Measurements from ENCODE around the gene EPHB4. TPM values are rescaled to one million over a fixed set of nuclear protein-coding genes. Genes with fewer than 3 reads are reported as not detected.

EPHB4 gene
- total RNA-seq (2014; rRNA removed; shearing (Covaris generic)): 86.6 and 107 TPM in 2 replicates

DNA sequence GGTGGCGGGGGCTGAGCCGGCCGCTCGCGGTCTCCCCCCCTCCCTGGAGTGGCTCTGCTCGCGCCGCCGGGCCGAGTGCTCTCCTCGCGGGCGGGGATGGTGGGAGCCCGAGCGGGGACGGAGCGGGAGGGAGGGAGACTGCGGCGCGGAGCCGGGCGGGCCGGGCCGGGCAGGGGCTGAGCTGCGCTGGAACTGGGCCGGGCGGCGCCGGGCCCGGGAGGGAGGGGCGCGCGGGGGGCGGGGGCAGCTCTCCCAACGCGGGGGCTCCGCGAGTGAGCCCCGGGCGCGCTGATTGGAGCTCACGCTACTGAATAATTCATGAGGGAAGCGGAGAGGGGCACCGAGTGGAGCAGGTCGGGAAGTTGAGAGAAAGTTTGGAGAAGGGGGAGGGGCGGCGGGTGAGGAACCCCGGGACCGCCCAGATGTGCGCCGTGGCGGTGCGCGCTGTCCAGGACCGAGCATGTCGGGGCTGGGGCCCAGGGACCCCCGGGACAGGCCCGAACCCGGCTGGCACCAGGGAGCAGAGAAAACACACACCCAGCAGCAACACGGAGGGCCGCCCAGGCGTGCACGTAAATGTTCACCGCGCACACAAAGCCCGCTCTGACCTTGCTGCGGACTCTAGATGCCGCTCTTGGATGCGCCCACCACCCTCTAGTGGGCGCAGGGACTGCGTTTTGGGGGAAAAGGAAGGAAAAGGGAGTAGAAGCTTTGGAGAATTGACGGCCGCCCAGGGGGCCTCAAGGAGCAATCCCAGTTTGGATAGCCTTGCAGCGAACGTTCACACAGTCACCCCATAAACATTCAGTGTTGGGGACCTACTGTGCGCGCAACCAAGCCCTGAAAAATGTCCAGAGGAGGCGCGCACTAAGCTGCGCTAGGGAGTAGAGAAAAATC lies at the start of gene EPHB4:
EPHB4 (minus strand) TSS at position 194 of the 897 bp plus-strand sequence. CDS start 493 bp downstream, outside the sequence.
- in situ Hi-C loops (cut with HindIII; ENCODE audit: low sequenced_read_pairs): no loop called here
- peak; percentile 48 for DNase-seq (ENCODE audit: low spot score)

DNA sequence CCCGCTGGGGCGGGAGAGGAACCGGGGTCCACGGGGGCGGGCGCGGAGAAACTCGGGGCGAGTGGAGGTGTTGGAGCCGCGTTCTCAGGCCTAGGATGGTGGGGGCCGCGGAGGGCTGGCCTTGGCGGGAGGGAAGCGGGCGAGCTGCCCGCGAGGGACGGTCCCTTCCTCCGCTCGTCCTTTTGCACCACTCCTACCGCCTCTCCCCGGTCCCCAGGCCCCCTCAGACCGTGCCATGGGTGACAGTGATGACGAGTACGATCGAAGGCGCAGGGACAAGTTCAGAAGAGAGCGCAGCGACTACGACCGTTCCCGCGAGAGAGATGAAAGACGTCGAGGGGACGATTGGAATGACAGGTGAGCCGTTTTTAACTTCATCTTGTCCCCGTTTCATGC lies 48.0 kb upstream of the EPHB4 start:
- DNase-seq (ENCODE audit: low spot score): no peak
- in situ Hi-C loops (cut with HindIII; ENCODE audit: low sequenced_read_pairs): no loop called here

DNA sequence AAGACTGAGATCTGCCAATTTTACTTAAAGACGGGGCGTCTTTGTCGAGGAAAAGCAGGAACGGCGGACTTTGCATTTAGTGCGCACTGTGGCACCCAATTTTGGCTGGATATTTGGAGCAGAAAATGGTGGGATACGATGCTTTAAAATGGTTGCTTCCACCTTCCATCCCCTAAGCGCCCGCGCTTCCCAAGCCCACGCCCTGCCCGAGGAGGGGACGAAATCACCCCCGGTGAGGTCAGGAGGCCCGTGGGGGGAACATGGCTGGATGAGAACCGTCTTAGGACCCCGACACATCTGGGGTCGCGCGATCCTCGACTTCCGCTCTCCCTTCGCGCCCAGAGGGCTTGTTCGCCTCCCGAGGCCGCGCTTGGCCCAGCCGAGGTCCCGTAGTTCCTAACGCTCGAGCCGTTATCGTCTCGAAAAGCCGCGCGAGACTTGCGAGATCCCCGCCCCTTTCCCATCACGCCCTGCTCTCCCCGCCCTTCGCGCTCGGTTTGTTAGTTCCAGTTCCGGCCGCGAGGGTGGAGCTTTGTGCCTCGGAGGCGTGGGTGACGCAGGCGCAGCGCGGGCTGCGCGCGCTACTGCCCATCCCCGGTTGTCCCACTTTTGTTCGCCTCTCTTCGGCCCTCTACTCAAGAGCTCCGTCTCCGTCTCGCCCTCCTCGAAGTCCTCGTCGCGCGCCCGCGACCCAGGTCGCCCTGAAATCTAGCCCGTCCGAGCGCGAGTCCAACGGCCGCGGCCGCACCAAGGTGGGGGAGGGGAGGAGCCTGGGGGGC lies 47.4 kb upstream of the EPHB4 start, which contains the start of gene SRRT:
SRRT (plus strand) TSS at position 527 of the 779 bp plus-strand sequence. CDS start 488 bp downstream, outside the sequence.
- DNase-seq (ENCODE audit: low spot score): peak; percentile 98
- in situ Hi-C loops (cut with HindIII; ENCODE audit: low sequenced_read_pairs): no loop called here

DNA sequence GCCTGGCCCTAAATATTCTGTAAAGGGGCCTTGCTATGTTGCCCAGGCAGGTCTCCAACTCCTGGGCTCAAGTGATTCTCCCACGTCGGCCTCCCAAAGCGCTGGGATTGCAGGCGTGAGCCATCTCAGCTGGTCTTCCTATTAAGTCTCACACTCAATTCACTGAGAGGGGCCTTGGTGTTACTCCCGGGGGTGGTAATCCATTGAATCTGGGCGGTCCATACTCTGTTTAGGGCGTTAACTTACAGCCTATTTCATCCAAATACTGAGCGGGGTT lies 46.9 kb upstream of the EPHB4 start:
- no peak for DNase-seq (ENCODE audit: low spot score)
- in situ Hi-C loops (cut with HindIII; ENCODE audit: low sequenced_read_pairs): no loop called here

DNA sequence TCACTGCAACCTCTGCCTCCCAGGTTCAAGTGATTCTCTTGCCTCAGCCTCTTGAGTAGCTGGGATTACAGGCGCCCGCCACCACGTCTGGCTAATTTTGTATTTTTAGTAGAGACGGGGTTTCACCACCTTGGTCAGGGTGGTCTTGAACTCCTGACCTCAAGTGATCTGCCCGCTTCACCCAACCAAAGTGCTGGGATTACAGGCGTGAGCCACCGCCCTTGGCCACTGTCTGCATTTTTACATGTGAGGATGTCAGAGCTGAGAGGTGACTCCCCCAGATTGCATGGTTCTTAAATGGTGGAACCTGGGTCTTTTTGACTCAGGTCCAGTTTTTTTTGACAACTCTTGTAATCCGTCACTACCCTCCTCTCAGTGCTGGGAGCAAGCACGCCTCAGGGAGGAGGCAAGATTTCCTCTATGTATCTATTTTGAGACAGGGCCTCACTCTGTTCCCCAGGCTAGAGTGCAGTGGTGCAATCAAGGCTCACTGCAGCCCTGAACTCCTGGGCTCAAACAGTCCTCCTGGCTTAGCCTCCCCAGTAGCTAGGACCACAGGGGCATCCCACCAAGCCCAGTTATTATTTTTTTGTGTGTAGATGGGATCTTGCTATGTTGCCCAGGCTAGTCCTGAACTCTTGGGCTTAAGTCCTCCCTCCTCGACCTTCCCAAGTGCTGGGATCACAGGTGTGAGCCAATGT lies 46.4 kb upstream of the EPHB4 start:
- no peak for DNase-seq (ENCODE audit: low spot score)
- in situ Hi-C loops (cut with HindIII; ENCODE audit: low sequenced_read_pairs): no loop called here

DNA sequence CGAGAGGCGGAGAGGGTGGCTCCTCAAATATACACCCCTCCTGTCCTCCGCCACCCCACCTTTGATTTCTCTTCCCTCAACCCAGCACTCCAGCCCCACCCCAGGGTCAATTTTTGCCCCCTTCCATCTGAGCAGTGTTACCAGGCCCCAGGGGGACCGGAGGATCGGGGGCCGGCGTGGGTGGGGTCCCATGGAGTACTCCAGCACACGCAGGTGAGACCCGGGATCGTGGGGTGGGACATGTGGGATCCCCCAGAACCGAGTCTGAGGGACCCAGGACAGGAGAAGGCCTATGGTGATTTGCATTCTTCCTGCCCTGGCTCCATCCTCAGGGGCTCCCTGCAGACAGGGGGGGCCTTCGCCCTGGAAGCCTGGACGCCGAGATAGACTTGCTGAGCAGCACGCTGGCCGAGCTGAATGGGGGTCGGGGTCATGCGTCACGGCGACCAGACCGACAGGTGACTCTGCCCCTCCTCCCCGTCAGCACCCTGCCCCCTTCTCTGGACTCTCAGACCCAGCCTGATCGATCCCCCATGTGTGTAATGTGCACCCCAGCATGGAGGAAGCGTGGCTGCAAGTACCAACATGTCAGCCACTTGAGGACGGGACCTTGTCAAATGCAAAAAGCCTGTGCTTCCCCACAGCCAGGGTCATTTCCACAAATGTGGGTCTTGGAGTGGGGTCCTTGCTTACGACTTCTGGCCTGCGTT lies 40.6 kb upstream of the EPHB4 start:
- DNase-seq (ENCODE audit: low spot score): no peak
- in situ Hi-C loops (cut with HindIII; ENCODE audit: low sequenced_read_pairs): no loop called here

DNA sequence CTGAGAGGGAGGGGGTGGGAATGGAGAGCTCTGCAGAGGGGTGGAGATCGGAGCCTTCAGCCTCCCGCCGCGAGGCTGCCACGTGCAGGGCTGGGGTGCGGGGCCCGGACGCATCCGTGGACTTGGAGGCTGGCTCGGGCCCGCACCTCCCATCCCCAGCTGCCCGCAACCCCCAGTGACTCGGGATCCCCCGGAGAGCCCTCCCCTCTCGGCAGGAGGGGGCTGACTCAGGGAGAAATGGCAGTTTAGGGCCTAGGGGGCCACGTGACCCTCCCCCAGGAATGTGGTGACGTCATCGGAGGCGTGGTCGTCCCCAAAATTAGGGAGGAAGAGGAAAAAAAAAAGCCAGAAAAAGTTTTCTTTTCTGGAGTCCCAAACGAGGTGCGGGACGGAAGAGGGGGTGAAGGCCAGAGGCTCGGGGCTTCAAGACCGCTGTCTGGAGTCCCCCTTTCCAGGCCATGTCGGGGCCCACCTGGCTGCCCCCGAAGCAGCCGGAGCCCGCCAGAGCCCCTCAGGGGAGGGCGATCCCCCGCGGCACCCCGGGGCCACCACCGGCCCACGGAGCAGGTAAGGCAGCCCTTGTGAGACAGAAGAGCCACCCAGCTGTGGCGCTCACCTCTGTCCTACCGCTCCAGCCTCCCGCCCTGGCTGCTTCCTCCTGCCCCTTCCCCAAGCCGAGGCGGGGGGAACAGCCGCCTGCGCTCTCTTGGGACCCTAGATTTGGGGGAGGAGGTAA lies 39.9 kb upstream of the EPHB4 start, which contains the start of gene TRIP6:
TRIP6 (plus strand) TSS at position 348 of the 736 bp plus-strand sequence; CDS start at position 459, 111 bp downstream.
- in situ Hi-C loops (cut with HindIII; ENCODE audit: low sequenced_read_pairs): no loop called here
- peak; percentile 65 for DNase-seq (ENCODE audit: low spot score)

DNA sequence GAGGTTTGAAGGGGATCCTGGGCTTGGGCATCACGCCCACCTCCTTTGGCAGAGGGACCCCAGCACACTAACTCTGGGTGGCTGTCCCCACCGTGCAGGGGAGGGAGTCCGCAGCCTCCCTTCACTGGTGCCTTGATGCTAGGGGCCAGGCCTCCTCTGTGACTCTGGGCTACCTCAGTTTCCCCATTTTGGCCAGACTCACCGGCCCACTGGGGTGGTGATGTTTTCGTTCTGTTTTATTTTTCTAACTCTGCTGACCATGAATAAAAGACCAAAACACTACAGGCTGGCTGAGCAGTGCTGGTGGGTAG lies 39.4 kb upstream of the EPHB4 start:
- no peak for DNase-seq (ENCODE audit: low spot score)
- in situ Hi-C loops (cut with HindIII; ENCODE audit: low sequenced_read_pairs): no loop called here

DNA sequence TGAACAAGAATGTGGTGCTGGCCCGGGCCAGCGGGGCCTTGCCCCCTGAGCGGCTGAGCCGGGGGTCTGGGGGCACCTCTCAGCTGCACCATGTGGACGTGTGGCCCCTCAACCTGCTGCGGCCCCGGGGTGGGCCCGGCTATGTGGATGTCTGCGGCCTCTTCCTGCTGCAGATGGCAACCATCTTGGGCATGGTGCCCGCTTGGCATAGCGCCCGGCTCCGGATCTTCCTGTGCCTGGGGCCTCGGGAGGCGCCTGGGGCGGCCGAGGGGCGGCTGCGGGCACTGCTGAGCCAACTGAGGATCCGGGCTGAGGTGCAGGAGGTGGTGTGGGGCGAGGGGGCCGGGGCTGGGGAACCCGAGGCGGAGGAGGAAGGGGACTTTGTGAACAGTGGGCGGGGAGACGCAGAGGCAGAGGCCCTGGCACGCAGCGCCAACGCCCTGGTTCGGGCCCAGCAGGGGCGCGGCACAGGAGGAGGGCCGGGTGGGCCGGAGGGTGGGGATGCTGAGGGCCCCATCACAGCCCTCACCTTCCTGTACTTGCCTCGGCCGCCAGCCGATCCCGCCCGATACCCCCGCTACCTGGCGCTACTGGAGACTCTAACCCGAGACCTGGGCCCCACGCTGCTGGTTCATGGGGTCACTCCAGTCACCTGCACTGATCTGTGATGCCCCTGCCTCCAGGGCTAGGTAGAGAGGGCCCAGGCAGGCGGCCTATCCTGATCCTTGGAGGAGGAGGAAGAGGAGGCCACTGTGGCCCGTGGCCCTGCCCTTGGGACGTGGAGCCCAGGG lies 38.8 kb upstream of the EPHB4 start:
- in situ Hi-C loops (cut with HindIII; ENCODE audit: low sequenced_read_pairs): no loop called here
- DNase-seq (ENCODE audit: low spot score): peak; percentile 85

DNA sequence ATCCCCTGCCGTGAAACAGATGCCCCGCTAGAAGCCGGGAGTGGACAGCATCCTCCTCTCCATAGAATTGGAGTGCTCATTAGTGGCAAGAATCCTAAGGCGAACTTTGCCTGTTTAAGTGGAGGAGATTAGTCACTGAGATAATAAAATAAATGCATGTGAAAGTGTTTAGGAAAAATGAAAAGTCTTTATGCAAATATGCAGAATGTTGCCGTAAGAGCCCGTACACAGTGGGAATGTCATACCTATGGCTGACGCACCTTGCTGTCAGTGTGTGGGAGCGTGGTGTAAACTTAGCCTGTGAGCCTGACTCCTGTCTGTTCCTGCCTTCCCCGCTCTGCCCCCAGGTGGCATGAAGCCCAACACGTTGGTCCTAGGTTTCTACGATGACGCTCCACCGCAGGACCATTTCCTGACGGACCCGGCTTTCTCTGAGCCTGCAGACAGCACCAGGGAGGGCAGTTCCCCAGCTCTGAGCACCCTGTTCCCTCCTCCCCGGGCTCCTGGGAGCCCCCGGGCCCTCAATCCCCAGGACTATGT lies 38.1 kb upstream of the EPHB4 start:
- DNase-seq (ENCODE audit: low spot score): peak; percentile 75
- in situ Hi-C loops (cut with HindIII; ENCODE audit: low sequenced_read_pairs): no loop called here

DNA sequence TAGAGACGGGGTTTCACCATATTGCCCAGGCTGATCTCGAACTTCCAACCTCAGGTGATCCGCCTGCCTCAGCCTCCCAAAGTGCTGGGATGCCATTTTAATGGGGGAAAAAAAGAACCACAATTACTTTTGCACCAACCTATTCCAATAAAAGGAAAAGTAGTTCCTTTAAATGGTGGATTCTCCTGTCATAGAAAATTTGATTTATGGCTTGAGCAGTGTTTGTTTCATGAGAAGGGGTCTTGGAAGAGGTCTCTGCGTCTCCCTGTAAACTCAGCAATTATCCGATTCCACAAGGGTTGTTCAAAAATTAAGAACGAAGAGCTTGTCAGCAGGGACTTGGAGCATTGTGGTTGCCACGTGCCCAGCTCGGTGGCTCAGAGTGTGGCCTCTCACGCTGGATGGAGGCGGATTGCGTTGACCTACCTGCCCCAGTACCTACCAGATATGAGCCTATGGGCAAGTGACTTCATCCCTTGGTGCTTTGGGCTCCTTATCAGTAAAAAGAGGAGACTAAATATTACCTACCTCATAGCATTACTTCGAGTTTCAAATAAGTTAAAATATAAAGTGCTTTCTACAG lies 37.0 kb upstream of the EPHB4 start:
- no peak for DNase-seq (ENCODE audit: low spot score)
- in situ Hi-C loops (cut with HindIII; ENCODE audit: low sequenced_read_pairs): no loop called here

DNA sequence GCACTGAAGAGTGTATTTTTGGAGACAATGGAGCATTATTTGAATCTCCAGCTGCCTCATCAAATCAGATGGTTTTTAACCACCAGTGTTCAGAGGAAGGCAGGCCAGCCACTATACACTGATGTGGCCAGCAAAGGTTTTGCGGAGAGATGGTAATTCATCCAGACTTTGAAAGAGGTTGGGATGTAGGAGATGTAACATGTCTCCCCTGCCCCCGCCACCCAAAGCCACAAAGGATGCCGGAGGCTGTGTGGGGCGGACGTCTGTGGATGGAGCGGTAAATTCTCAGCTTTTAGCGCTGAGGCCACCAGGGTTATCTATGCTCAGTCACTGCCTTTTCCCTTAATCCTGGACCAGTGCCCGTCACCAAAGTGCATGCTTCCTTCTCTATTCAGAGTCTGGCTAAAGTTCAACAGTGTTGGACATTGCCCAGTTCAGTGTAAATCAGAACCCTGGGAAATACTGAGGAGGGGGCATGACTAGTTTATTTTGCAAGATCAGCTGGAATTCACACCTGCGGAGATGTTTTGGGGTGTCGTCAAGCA lies 36.2 kb upstream of the EPHB4 start:
- no peak for DNase-seq (ENCODE audit: low spot score)
- in situ Hi-C loops (cut with HindIII; ENCODE audit: low sequenced_read_pairs): no loop called here

DNA sequence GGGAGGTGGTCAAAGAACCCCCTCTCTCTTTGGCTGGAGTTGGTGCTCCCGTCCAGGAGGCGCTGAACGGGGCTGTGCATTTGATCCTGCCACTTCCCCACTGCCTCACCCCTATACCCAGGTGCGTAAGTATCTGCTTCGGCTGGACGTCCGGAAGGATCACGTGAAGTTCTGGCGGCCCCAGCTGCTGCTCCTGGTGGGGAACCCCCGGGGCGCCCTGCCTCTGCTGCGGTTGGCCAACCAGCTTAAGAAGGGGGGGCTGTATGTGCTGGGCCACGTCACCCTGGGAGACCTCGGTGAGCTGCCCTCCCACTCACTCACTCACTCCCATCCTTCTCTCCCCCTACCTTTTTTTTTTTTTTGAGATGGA lies 34.3 kb upstream of the EPHB4 start:
- in situ Hi-C loops (cut with HindIII; ENCODE audit: low sequenced_read_pairs): no loop called here
- DNase-seq (ENCODE audit: low spot score): no peak

DNA sequence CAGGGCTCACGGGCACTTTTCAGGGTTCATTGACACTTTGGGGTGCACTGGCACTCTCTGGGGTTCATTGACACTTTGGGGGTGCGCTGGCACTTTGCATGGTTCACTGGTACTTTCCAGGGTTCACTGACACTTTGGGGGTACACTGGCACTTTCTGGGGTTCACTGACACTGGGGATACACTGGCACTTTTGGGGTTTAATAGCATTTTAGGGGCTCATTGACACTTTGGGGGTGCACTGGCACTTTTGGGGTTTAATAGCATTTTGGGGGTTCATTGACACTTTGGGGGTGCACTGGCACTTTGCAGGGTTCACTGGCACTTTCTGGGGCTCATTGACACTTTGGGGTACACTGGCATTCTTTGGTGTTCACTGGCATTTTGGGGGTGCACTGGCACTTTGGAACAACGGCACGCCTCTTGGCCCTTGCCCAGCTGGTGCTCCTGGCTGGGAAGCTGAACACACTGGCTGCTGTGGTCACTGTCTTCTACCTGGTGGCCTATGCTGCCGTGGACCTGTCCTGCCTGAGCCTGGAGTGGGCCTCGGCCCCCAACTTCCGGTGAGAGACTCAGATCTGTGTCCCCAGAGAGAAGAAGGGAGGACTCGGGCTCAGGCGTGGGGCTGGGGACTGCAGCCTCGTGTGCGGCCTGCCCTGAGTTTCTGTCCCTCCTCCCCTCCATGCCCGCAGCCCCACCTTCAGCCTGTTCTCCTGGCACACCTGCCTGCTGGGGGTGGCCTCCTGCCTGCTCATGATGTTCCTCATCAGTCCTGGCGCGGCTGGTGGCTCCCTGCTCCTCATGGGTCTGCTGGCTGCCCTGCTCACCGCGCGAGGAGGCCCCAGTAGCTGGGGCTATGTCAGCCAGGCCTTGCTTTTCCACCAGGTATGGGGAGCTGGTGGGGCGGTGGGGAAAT lies 33.6 kb upstream of the EPHB4 start:
- in situ Hi-C loops (cut with HindIII; ENCODE audit: low sequenced_read_pairs): no loop called here

DNA sequence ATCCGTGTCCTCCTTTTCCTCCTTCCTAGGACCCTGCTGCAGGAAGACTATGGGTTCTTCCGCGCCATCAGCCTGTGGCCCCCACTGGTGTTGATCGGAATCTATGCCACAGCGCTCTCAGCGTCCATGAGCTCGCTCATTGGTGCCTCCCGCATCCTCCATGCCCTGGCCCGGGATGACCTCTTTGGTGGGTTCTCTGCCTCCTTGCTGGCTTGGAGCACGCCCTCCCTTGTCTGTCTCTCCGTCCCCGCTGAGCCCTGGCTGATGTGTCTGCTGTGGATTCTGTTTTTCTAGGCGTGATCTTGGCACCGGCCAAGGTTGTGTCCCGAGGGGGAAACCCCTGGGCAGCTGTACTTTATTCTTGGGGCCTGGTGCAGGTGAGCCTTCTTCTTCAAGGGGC lies 32.5 kb upstream of the EPHB4 start:
- in situ Hi-C loops (cut with HindIII; ENCODE audit: low sequenced_read_pairs): no loop called here

More for the DNA sequence above, 33.6 kb upstream of the EPHB4 start:
- no peak for DNase-seq (ENCODE audit: low spot score)

DNA sequence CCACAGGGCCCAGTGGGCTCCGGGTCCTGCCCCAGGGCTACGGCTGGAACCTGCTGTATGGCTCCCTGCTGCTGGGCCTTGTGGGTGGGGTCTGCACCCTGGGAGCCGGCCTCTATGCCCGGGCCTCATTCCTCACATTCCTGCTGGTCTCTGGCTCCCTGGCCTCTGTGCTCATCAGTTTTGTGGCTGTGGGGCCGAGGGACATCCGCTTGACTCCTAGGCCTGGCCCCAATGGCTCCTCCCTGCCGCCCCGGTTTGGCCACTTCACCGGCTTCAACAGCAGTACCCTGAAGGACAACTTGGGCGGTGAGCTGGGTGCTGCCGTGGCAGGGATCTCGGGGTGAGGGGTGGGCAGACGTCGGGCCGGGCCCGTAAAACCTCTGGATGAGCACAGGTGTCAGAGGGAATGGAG lies 29.6 kb upstream of the EPHB4 start:
- no peak for DNase-seq (ENCODE audit: low spot score)
- in situ Hi-C loops (cut with HindIII; ENCODE audit: low sequenced_read_pairs): no loop called here

More for the DNA sequence above, 32.5 kb upstream of the EPHB4 start:
- DNase-seq (ENCODE audit: low spot score): no peak
